ENCODE measurements around the gene DDIAS. TPM values are rescaled to one million over a fixed set of nuclear protein-coding genes. Genes with fewer than 3 reads are reported as not detected.
"Not testable (repeated sequence)": the region's sequence is repeated elsewhere in the genome, so short reads cannot be mapped to it uniquely, and the experiment has no call there.

Gene DDIAS
- total RNA-seq, 1 experiment from 2014 or later, result 12.4 TPM

- ChIA-PET CTCF (interaction anchor here (0.5 kb wide), 1 partner anchor 202 kb away, joined by 9 read pairs; no protein-coding TSS in a partner anchor), POLR2A (ENCODE audit: unreplicated experiment) (no interaction called here)
- Histone ChIP-seq H3K27ac (no peak overlapping the region), H3K27me3 (ENCODE audit: insufficient read depth, low read depth) (no peaks in the 10 kb centered on the region), H3K4me1 (replicated peaks; ENCODE audit: insufficient read depth) (no peaks in the 10 kb centered on the region), H3F3A (ENCODE audit: insufficient read depth, low read depth) (no peaks in the 10 kb centered on the region), H4K20me1 (ENCODE audit: insufficient read depth) (no peaks in the 10 kb centered on the region), H3K9me3 (ENCODE audit: insufficient read depth, low read depth) (no peaks in the 10 kb centered on the region), H3K36me3 (ENCODE audit: low read depth) (no peaks in the 10 kb centered on the region), H3K4me3 (no peak overlapping the region), H3K4me2 (no peak overlapping the region), H3K79me2 (ENCODE audit: low read depth) (no peaks in the 10 kb centered on the region), H3K9me2 (ENCODE audit: insufficient read depth) (no peaks in the 10 kb centered on the region), H2AFZ (no peak overlapping the region)
- DNase-seq, result no peak
- no TSS peak for BruUV-seq (replicated peaks)
- intact Hi-C loops (cut with micrococcal nuclease; ENCODE audit: unreplicated experiment), result no loop called here
- TF ChIP-seq, protein P1, sequence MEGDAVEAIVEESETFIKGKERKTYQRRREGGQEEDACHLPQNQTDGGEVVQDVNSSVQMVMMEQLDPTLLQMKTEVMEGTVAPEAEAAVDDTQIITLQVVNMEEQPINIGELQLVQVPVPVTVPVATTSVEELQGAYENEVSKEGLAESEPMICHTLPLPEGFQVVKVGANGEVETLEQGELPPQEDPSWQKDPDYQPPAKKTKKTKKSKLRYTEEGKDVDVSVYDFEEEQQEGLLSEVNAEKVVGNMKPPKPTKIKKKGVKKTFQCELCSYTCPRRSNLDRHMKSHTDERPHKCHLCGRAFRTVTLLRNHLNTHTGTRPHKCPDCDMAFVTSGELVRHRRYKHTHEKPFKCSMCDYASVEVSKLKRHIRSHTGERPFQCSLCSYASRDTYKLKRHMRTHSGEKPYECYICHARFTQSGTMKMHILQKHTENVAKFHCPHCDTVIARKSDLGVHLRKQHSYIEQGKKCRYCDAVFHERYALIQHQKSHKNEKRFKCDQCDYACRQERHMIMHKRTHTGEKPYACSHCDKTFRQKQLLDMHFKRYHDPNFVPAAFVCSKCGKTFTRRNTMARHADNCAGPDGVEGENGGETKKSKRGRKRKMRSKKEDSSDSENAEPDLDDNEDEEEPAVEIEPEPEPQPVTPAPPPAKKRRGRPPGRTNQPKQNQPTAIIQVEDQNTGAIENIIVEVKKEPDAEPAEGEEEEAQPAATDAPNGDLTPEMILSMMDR (conservative IDR thresholded peaks at IDR 0.05), result no peak
- TF ChIP-seq EZH2 (IDR thresholded peaks at IDR 0.05; ENCODE audit: low read depth), result no peak
Observed at GRCh38 chr11:82942376-82942775, 40.8 kb downstream of the DDIAS start.

DNA sequence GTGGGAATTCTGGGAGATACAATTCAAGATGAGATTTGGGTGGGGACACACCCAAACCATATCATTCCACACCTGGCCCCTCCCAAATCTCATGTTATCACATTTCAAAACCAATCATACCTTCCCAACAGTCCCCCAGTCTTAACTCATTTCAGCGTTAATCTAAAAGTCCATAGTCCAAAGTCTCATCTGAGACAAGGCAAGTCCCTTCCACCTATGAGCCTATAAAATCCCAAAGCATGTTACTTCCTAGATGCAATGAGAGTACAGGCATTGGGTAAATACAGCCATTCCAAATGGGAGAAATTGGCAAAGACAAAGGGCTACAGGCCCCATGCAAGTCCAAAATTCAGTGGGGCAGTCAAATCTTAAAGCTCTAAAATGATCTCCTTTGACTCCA, 41.9 kb downstream of the DDIAS start:
- intact Hi-C loops (cut with micrococcal nuclease; ENCODE audit: unreplicated experiment); BruUV-seq (replicated peaks); H3K79me2 ChIP-seq (ENCODE audit: low read depth); H3K36me3 ChIP-seq (ENCODE audit: low read depth); H3K9me2 ChIP-seq (ENCODE audit: insufficient read depth); H3K4me3 ChIP-seq; CTCF ChIA-PET; H3K27me3 ChIP-seq (ENCODE audit: insufficient read depth, low read depth); H3K27ac ChIP-seq; H3K4me2 ChIP-seq; H3K9me3 ChIP-seq (ENCODE audit: insufficient read depth, low read depth); H3K4me1 ChIP-seq (replicated peaks; ENCODE audit: insufficient read depth); H4K20me1 ChIP-seq (ENCODE audit: insufficient read depth); H3F3A ChIP-seq (ENCODE audit: insufficient read depth, low read depth); DNase-seq; POLR2A ChIA-PET (ENCODE audit: unreplicated experiment); H2AFZ ChIP-seq: not testable (repeated sequence)

DNA sequence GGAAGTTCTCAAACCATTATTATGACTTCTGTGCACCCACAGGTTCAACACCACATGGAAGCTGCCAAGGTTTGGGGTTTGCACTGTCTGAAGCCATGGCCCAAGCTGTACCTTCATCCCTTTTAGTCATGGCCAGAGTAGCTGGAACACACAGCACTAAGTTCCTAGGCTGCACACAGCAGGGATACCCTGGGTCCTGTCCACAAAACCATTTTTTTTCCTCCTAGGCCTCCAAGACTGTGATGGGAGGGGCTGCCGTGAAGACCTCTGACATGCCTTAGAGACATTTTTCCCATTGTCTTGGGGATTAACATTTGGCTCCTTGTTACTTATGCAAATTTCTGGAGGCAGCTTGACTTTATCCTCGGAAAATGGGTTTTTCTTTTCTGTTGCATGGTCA, 42.7 kb downstream of the DDIAS start:
- DNase-seq, result no peak
- H4K20me1 ChIP-seq (ENCODE audit: insufficient read depth), result no peaks in the 10 kb centered on the region
- H3F3A ChIP-seq (ENCODE audit: insufficient read depth, low read depth), result no peaks in the 10 kb centered on the region
- H3K4me3 ChIP-seq, result no peak overlapping the region
- H3K4me2 ChIP-seq, result no peak overlapping the region
- no peak overlapping the region for H3K27ac ChIP-seq
- H3K9me3 ChIP-seq (ENCODE audit: insufficient read depth, low read depth), result no peaks in the 10 kb centered on the region
- no peaks in the 10 kb centered on the region for H3K27me3 ChIP-seq (ENCODE audit: insufficient read depth, low read depth)
- ChIA-PET POLR2A (ENCODE audit: unreplicated experiment) (no interaction called here), CTCF (no interaction called here)
- no TSS peak for BruUV-seq (replicated peaks)
- H3K9me2 ChIP-seq (ENCODE audit: insufficient read depth), result no peaks in the 10 kb centered on the region
- intact Hi-C loops (cut with micrococcal nuclease; ENCODE audit: unreplicated experiment), result no loop called here
- TF ChIP-seq, protein P1 (conservative IDR thresholded peaks at IDR 0.05), result no peak
- TF ChIP-seq EZH2 (IDR thresholded peaks at IDR 0.05; ENCODE audit: low read depth), result no peak
- no peaks in the 10 kb centered on the region for H3K79me2 ChIP-seq (ENCODE audit: low read depth)
- H2AFZ ChIP-seq, result no peak overlapping the region
- H3K4me1 ChIP-seq (replicated peaks; ENCODE audit: insufficient read depth), result no peaks in the 10 kb centered on the region
- H3K36me3 ChIP-seq (ENCODE audit: low read depth), result no peaks in the 10 kb centered on the region

- CTCF ChIA-PET; H4K20me1 ChIP-seq (ENCODE audit: insufficient read depth); POLR2A ChIA-PET (ENCODE audit: unreplicated experiment); H3K9me2 ChIP-seq (ENCODE audit: insufficient read depth); BruUV-seq (replicated peaks); DNase-seq; H2AFZ ChIP-seq; H3F3A ChIP-seq (ENCODE audit: insufficient read depth, low read depth); H3K36me3 ChIP-seq (ENCODE audit: low read depth); intact Hi-C loops (cut with micrococcal nuclease; ENCODE audit: unreplicated experiment); H3K4me2 ChIP-seq; H3K79me2 ChIP-seq (ENCODE audit: low read depth); H3K9me3 ChIP-seq (ENCODE audit: insufficient read depth, low read depth); H3K27ac ChIP-seq; H3K27me3 ChIP-seq (ENCODE audit: insufficient read depth, low read depth); H3K4me3 ChIP-seq; H3K4me1 ChIP-seq (replicated peaks; ENCODE audit: insufficient read depth): not testable (repeated sequence)
Observed at GRCh38 chr11:82945041-82945440, 43.5 kb downstream of the DDIAS start.

All from PC-9 (cell line).